Mesodermal cell (in vitro differentiated cells): ENCODE results near the gene RFTN2. TPM values are rescaled to one million over a fixed set of nuclear protein-coding genes. Genes with fewer than 3 reads are reported as not detected.
"Not testable (repeated sequence)": the region's sequence is repeated elsewhere in the genome, so short reads cannot be mapped to it uniquely, and the experiment has no call there.

Source experiments
- H3K27ac ChIP-seq: 2 replicates; pipeline ENCODE4 v1.7.0; 2013; ENCODE audit warnings: mild to moderate bottlenecking, low read depth, low read length, moderate library complexity; ENCODE audit not compliant: severe bottlenecking
- H3K36me3 ChIP-seq: 2 replicates; pipeline ENCODE4 v1.7.1; 2013; ENCODE audit warnings: mild to moderate bottlenecking, low read length, moderate library complexity; ENCODE audit not compliant: control insufficient read depth, insufficient read depth
- H3K4me1 ChIP-seq: one replicate; pipeline ENCODE4 v1.7.1; 2013; ENCODE audit warnings: mild to moderate bottlenecking, low read length; ENCODE audit not compliant: insufficient read depth, control insufficient read depth, poor library complexity, severe bottlenecking
- H3K4me3 ChIP-seq: 2 replicates; pipeline ENCODE4 v1.7.0; 2013; ENCODE audit warnings: low read length, control low read depth, mild to moderate bottlenecking; ENCODE audit not compliant: insufficient read depth, poor library complexity, severe bottlenecking; ENCODE audit errors: extremely low read depth
- H3K9me3 ChIP-seq: 2 replicates; pipeline ENCODE4 v1.7.1; 2013; ENCODE audit warnings: mild to moderate bottlenecking, low read length, moderate library complexity; ENCODE audit not compliant: control insufficient read depth
- WGBS, 2 experiments: methylation state at CpG; one replicate each; pipeline ENCODE4 v1.1.5; 2013; ENCODE audit warnings: missing lambda C conversion rate in 2 of 2; ENCODE audit not compliant: insufficient coverage in 2 of 2; 5-methylcytosine and 5-hydroxymethylcytosine counted together
- polyA plus RNA-seq, 2 experiments: library from polyadenylated mRNA; stranded (reverse); fragments of 50-300 nt; gene quantifications; one replicate each; pipeline ENCODE4 v1.2.3, GENCODE V29; 2013

Gene RFTN2
- polyA plus RNA-seq (2013, experiment 1 of 2), result 24.1 TPM
- 25.7 TPM for polyA plus RNA-seq (2013, experiment 2 of 2)

DNA sequence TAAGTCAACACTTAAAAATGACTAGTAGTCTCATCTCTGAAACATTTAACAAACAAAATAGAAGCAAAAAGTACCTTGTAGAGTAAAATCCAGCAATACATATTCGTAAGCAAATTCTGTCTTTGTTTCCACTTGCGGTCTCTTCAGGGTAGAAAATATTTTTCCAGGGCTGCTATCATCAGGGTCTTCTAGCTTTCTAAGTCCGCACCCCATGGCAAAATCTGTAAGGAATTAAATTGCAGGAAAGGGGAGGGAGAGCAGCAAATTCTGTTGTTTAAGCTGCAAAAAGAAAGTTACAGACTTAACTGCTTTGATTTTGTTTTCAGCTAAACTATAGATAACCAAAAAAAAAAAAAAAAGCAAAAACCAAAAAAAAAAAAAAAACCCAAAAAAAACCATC, at the start of gene RFTN2:
Gene RFTN2, minus strand, starts transcription at position 342 of the 400 bp plus-strand sequence. Its CDS starts 129 bp downstream, at position 213.
- peak within 1 kb of the TSS; percentile 50 for H3K4me3 ChIP-seq

GRCh38 chr2:197717863-197718262, 42.5 kb upstream of the RFTN2 start:
- H3K36me3 ChIP-seq, result peaks cover 3% of the 10 kb centered on the region
- H3K27ac ChIP-seq, result no peak overlapping the region
- no peaks in the 10 kb centered on the region for H3K4me1 ChIP-seq
- no peak overlapping the region for H3K4me3 ChIP-seq
- H3K9me3 ChIP-seq, result no peaks in the 10 kb centered on the region
- WGBS, 2 experiments, result no CpG with 5 or more reads among the region's 2 CpGs

More for the DNA sequence above, at the start of gene RFTN2:
- Histone ChIP-seq H3K36me3 (peaks cover 5% of the 10 kb centered on the region), H3K9me3 (no peaks in the 10 kb centered on the region), H3K4me1 (peaks cover 14% of the 10 kb centered on the region), H3K27ac (peak within 1 kb of the TSS; percentile 77)
- 34 to 80% methylated on average over 1 to 2 of the region's 3 CpGs for WGBS, 2 experiments

DNA sequence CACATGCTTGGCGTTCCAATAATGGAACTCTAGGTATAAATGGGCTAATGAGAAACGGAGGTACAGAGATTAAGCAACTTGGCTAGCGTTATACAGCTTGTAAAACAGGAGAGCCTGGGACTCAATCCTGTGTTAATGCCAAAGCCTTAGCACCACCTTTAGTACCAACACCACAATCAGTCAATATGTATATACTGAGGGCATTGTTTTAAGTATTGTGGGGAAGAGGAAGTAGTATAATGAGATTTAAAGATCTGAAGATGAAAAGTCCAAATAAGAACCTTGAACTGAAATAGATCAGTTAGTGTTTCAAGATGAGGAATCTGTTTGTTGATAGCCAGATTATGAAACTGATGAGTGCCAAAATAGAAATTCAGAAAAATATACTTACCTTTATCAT, 37.9 kb upstream of the RFTN2 start:
- 92% methylated on average over 3 of the region's 3 CpGs; no CpG with 5 or more reads in 1 of the 2 experiments for WGBS, 2 experiments
- Histone ChIP-seq H3K4me3 (no peak overlapping the region), H3K36me3 (peaks cover 20% of the 10 kb centered on the region), H3K9me3 (no peaks in the 10 kb centered on the region), H3K4me1 (no peaks in the 10 kb centered on the region), H3K27ac (no peak overlapping the region)

GRCh38 chr2:197711578-197711977, 36.2 kb upstream of the RFTN2 start:
- no peaks in the 10 kb centered on the region for H3K9me3 ChIP-seq
- no peak overlapping the region for H3K4me3 ChIP-seq
- peaks cover 20% of the 10 kb centered on the region for H3K36me3 ChIP-seq
- no peaks in the 10 kb centered on the region for H3K4me1 ChIP-seq
- H3K27ac ChIP-seq, result no peak overlapping the region

DNA sequence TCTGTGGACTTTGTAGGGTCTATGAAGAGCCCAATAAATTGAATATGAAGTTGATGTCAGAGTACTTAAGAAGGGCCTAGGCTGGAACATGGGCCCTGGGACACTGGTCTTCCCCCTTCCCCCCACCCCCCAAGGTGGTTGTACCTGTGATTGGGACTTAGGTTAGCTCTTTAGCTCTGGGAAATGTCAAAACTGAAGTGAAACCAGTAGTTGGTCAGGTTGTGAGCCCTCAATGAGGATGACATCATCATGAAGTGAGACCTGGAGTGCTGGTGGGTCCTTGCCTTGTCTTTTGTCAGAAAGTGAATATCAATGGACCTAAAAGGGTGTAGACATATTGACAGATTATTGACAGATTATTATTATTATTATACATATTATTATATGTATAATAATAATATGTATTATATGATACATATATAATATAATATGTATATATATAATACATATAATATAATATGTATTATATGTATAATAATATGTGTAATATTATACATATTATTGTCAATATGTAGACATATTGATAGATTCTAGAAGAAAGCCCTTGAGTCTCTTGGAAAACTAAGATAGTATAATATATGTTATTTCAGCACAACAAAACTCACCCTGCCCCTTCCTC, 35.1 kb upstream of the RFTN2 start:
- Histone ChIP-seq H3K4me3 (no peak overlapping the region), H3K27ac (no peak overlapping the region), H3K36me3 (peaks cover 20% of the 10 kb centered on the region), H3K9me3 (no peaks in the 10 kb centered on the region), H3K4me1 (no peaks in the 10 kb centered on the region)

- peaks cover 20% of the 10 kb centered on the region for H3K36me3 ChIP-seq
- 84 to 90% methylated on average over 2 to 6 of the region's 7 CpGs for WGBS, 2 experiments
- H3K4me3 ChIP-seq, H3K4me1 ChIP-seq, H3K9me3 ChIP-seq, H3K27ac ChIP-seq: not testable (repeated sequence)
Measured at GRCh38 chr2:197709140-197709539, 33.8 kb upstream of the RFTN2 start.

GRCh38 chr2:197708331-197708730, 32.9 kb upstream of the RFTN2 start:
- no CpG with 5 or more reads among the region's 2 CpGs for WGBS, 2 experiments
- no peak overlapping the region for H3K4me3 ChIP-seq
- no peaks in the 10 kb centered on the region for H3K9me3 ChIP-seq
- peaks cover 20% of the 10 kb centered on the region for H3K36me3 ChIP-seq
- no peaks in the 10 kb centered on the region for H3K4me1 ChIP-seq
- H3K27ac ChIP-seq, result no peak overlapping the region

GRCh38 chr2:197707316-197708213, 32.2 kb upstream of the RFTN2 start:
- H3K4me1 ChIP-seq, result no peaks in the 10 kb centered on the region
- H3K4me3 ChIP-seq, result peak overlapping the region; percentile 86
- no CpG with 5 or more reads among the region's 4 CpGs for WGBS, 2 experiments
- no peak overlapping the region for H3K27ac ChIP-seq
- no peaks in the 10 kb centered on the region for H3K9me3 ChIP-seq
- H3K36me3 ChIP-seq, result peaks cover 17% of the 10 kb centered on the region

GRCh38 chr2:197706839-197707207, 31.4 kb upstream of the RFTN2 start:
- H3K36me3 ChIP-seq, result peaks cover 17% of the 10 kb centered on the region
- H3K9me3 ChIP-seq, result no peaks in the 10 kb centered on the region
- H3K4me3 ChIP-seq, result peak overlapping the region; percentile 86
- H3K4me1 ChIP-seq, result no peaks in the 10 kb centered on the region
- WGBS, 2 experiments, result 17 to 25% methylated on average over 3 to 5 of the region's 5 CpGs
- no peak overlapping the region for H3K27ac ChIP-seq

GRCh38 chr2:197705912-197706838, 30.8 kb upstream of the RFTN2 start:
- Histone ChIP-seq H3K27ac (no peak overlapping the region), H3K9me3 (no peaks in the 10 kb centered on the region), H3K4me1 (no peaks in the 10 kb centered on the region), H3K36me3 (peaks cover 10% of the 10 kb centered on the region), H3K4me3 (peak overlapping the region; percentile 86)
- WGBS, 2 experiments, result 4% methylated on average over 27 to 31 of the region's 38 CpGs
